Mesendoderm (in vitro differentiated cells): ENCODE data around the gene TXN2.

ENCODE experiments used
- DNase-seq: peaks from one replicate; pipeline ENCODE4 v3.0.0; 2013
- H2AK5ac ChIP-seq: 2 replicates; pipeline ENCODE4 v1.6.1; 2013; ENCODE audit warnings: low read length, inconsistent platforms
- H2BK120ac ChIP-seq: 2 replicates; pipeline ENCODE4 v1.6.1; 2013; ENCODE audit warnings: low read depth, mild to moderate bottlenecking, low read length, moderate library complexity, mixed read lengths
- H2BK15ac ChIP-seq: replicated peaks from 2 replicates; pipeline ENCODE4 v1.6.1; 2013; ENCODE audit warnings: low read depth, mild to moderate bottlenecking, moderate library complexity
- H2BK5ac ChIP-seq: 2 replicates; pipeline ENCODE4 v1.6.1; 2013; ENCODE audit warnings: low read length, inconsistent platforms
- H3K18ac ChIP-seq: 2 replicates; pipeline ENCODE4 v1.6.1; 2013; ENCODE audit warnings: mild to moderate bottlenecking, low read length, mixed read lengths
- H3K23ac ChIP-seq: one replicate; pipeline ENCODE4 v1.6.1; 2013; ENCODE audit warnings: low read length
- H3K27ac ChIP-seq: 2 replicates; pipeline ENCODE4 v1.5.1; 2013; ENCODE audit warnings: low read depth, mild to moderate bottlenecking, inconsistent platforms, low read length, moderate library complexity
- H3K27me3 ChIP-seq: 2 replicates; pipeline ENCODE4 v1.6.1; 2013; ENCODE audit warnings: low read length, control low read depth, mild to moderate bottlenecking, inconsistent platforms; ENCODE audit not compliant: insufficient read depth, poor library complexity
- H3K36me3 ChIP-seq: 2 replicates; pipeline ENCODE4 v1.6.1; 2013; ENCODE audit warnings: low read length, inconsistent platforms; ENCODE audit not compliant: control insufficient read depth, insufficient read depth
- H3K4ac ChIP-seq: one replicate; pipeline ENCODE4 v1.6.1; 2013; ENCODE audit warnings: low read depth, mild to moderate bottlenecking, low read length, moderate library complexity
- H3K4me1 ChIP-seq: 2 replicates; pipeline ENCODE4 v1.6.1; 2013; ENCODE audit warnings: low read depth, low read length, inconsistent platforms; ENCODE audit not compliant: control insufficient read depth
- H3K4me2 ChIP-seq: 2 replicates; pipeline ENCODE4 v1.6.1; 2013; ENCODE audit warnings: low read length
- H3K4me3 ChIP-seq: 2 replicates; pipeline ENCODE4 v1.5.1; 2013; ENCODE audit warnings: mild to moderate bottlenecking, low read length
- H3K56ac ChIP-seq: one replicate; pipeline ENCODE4 v1.6.1; 2013; ENCODE audit warnings: low read length
- H3K79me1 ChIP-seq: 2 replicates; pipeline ENCODE4 v1.6.1; 2013; ENCODE audit warnings: low read length, inconsistent platforms
- H3K79me2 ChIP-seq: 2 replicates; pipeline ENCODE4 v1.6.1; 2013; ENCODE audit warnings: mild to moderate bottlenecking, low read length; ENCODE audit not compliant: control insufficient read depth, insufficient read depth
- H3K9ac ChIP-seq: 2 replicates; pipeline ENCODE4 v1.6.1; 2013; ENCODE audit warnings: low read length, inconsistent platforms
- H4K5ac ChIP-seq: one replicate; pipeline ENCODE4 v1.6.1; 2013; ENCODE audit warnings: low read length
- H4K8ac ChIP-seq: one replicate; pipeline ENCODE4 v1.6.1; 2013; ENCODE audit warnings: low read depth, mild to moderate bottlenecking, control low read depth, low read length, moderate library complexity
- WGBS: extraction: QIAGEN DNeasy Blood & Tissue Kit; methylation state at CpG from one replicate; pipeline ENCODE4 v1.1.7; 2013; ENCODE audit warnings: low lambda C conversion rate, missing lambda C conversion rate; ENCODE audit not compliant: insufficient coverage; ENCODE audit errors: extremely low coverage; 5-methylcytosine and 5-hydroxymethylcytosine counted together

TXN2 gene

DNA sequence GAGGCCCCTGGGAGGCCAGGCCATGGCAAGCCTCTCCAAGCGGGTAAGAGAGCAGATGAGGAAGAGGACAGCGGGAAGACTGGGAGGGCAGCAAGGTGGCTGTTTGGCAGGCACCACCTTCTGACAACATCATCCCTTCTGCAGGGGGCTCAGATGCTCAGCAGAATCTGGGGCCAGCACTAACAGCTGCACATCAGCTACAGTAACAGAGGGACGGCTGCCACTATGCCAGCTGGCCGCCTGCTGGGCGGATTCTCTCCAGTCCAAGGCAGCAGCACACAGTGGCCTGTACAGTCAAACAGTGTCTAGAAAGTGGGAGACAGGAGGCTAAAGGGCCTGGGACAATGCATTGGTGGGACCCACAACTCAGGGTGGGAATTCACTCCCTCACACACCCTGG, 10.7 kb upstream of the TXN2 start:
- Histone ChIP-seq H2BK5ac (no peak overlapping the region), H3K79me1 (no peaks in the 10 kb centered on the region), H3K4ac (no peak overlapping the region), H3K23ac (no peak overlapping the region), H3K4me1 (no peaks in the 10 kb centered on the region), H2BK120ac (no peak overlapping the region), H4K8ac (no peak overlapping the region), H3K27me3 (no peaks in the 10 kb centered on the region), H3K56ac (no peak overlapping the region), H2BK15ac (no peak overlapping the region), H3K27ac (no peak overlapping the region), H4K5ac (no peak overlapping the region), H3K79me2 (no peaks in the 10 kb centered on the region), H3K36me3 (no peaks in the 10 kb centered on the region), H3K18ac (no peak overlapping the region), H3K4me2 (no peak overlapping the region), H3K4me3 (no peak overlapping the region), H3K9ac (no peak overlapping the region), H2AK5ac (no peak overlapping the region)
- DNase-seq = no peak
- WGBS = no CpG with 5 or more reads among the region's 5 CpGs

DNA sequence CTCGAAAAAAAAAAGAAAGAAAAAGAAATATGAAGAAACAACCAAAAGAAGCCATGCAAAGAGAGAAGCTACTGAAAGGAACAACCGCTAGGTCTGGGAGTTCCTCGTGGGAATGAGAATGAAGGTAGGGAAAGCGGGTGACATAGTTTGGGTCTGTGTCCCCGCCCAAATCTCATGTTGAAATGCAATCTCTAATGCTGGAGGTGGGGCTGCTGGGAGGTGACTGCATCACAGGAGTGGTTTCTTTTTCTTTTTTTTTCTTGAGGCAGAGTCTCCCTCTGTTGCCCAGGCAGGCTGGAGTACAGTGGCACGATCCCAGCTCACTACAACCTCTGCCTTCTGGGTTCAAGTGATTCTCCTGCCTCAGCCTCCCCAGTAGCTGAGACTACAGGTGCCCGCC, 9.7 kb upstream of the TXN2 start:
- DNase-seq = no peak
- no peak overlapping the region for H3K18ac ChIP-seq
- WGBS = no CpG with 5 or more reads among the region's 7 CpGs
- no peak overlapping the region for H4K8ac ChIP-seq
- no peak overlapping the region for H3K27ac ChIP-seq
- no peak overlapping the region for H2BK5ac ChIP-seq
- H2AK5ac ChIP-seq = no peak overlapping the region
- no peak overlapping the region for H3K4ac ChIP-seq
- no peaks in the 10 kb centered on the region for H3K36me3 ChIP-seq
- H2BK120ac ChIP-seq = no peak overlapping the region
- H3K4me2 ChIP-seq = no peak overlapping the region
- H3K79me1 ChIP-seq = no peaks in the 10 kb centered on the region
- no peak overlapping the region for H3K56ac ChIP-seq
- H3K23ac ChIP-seq = no peak overlapping the region
- H3K79me2 ChIP-seq = no peaks in the 10 kb centered on the region
- no peak overlapping the region for H4K5ac ChIP-seq
- H2BK15ac ChIP-seq = no peak overlapping the region
- H3K9ac ChIP-seq = no peak overlapping the region
- no peaks in the 10 kb centered on the region for H3K27me3 ChIP-seq
- H3K4me3 ChIP-seq = no peak overlapping the region
- no peaks in the 10 kb centered on the region for H3K4me1 ChIP-seq

DNA sequence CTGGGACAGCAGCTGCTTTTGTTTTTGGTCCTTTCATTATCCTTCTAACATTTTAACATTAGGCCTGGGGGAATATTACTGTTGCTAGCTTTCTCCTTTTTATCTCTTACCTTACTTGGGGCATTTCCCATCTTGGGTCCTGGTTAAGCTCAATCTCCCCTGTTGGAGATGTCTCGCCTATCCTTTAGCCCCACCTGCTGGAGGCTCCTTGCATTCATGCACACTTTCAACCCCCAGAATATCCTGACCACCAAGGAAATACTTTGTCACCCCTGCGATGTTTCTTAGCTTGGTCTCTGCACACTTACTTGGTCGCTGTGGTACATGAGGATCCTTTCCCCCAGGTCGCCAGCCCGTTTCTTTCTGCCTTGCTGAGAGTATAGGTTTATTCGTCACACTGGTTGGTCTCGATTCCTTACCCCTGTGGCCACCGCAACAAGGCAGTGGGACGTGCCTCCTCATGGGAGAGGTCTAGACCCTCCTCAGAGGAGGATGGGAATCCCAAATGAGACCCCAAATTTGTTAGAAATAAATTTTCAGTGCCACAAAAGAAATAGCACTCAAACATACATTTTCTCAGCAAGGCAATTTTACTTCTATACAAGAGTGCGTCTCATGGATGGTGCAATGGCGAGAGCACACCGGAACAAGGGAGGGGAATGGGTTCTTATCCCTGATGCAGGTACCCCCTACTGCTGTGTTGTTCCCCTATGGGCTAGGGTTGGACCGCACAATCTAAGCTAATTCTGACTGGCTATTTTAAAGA, 5.4 kb upstream of the TXN2 start:
- H2BK15ac ChIP-seq = no peak overlapping the region
- no peak overlapping the region for H2BK120ac ChIP-seq
- H3K4ac ChIP-seq = no peak overlapping the region
- H2AK5ac ChIP-seq = no peak overlapping the region
- WGBS = no CpG with 5 or more reads among the region's 13 CpGs
- H3K79me1 ChIP-seq = no peaks in the 10 kb centered on the region
- no peak overlapping the region for H3K27ac ChIP-seq
- H3K79me2 ChIP-seq = no peaks in the 10 kb centered on the region
- H3K23ac ChIP-seq = no peak overlapping the region
- H3K9ac ChIP-seq = no peak overlapping the region
- no peak overlapping the region for H3K18ac ChIP-seq
- H4K8ac ChIP-seq = no peak overlapping the region
- H3K56ac ChIP-seq = no peak overlapping the region
- H3K36me3 ChIP-seq = no peaks in the 10 kb centered on the region
- H3K4me1 ChIP-seq = no peaks in the 10 kb centered on the region
- H2BK5ac ChIP-seq = no peak overlapping the region
- no peak overlapping the region for H3K4me3 ChIP-seq
- no peaks in the 10 kb centered on the region for H3K27me3 ChIP-seq
- DNase-seq = peak; percentile 73
- no peak overlapping the region for H3K4me2 ChIP-seq
- H4K5ac ChIP-seq = no peak overlapping the region

DNA sequence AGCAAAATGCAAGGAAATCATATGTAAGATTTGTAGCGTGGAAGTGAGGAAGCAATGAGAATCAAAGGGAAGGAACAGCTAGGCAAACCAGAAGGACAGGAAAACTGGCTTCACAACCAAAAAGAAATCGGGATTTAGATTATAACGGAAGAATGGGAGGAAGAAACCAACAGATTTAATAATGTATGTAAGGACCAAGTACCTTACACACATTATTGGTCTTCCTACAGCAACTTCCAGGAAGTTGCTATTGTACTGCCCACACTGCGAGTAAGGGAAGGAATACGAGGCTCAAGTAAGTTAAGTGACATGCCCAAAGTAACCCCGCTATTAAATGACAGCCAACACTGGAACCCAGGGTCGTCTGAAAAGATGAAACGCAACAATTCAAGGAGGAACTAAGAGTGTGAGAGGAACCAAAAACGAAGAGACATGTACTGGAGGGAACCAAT, 473 bp downstream of the TXN2 start:
- peaks cover under 1% of the 10 kb centered on the region for H3K36me3 ChIP-seq
- no peak overlapping the region for H2BK120ac ChIP-seq
- H2BK15ac ChIP-seq = no peak overlapping the region
- no peak overlapping the region for H3K4ac ChIP-seq
- no peak for DNase-seq
- H3K9ac ChIP-seq = peak overlapping the region; percentile 69
- peak overlapping the region; percentile 41 for H4K5ac ChIP-seq
- H3K27ac ChIP-seq = peak overlapping the region; percentile 47
- WGBS = no CpG with 5 or more reads among the region's 9 CpGs
- H3K23ac ChIP-seq = no peak overlapping the region
- peaks cover 3% of the 10 kb centered on the region for H3K4me1 ChIP-seq
- peak overlapping the region; percentile 43 for H3K4me3 ChIP-seq
- H3K4me2 ChIP-seq = peak overlapping the region; percentile 68
- peak overlapping the region; percentile 35 for H2AK5ac ChIP-seq
- no peaks in the 10 kb centered on the region for H3K79me2 ChIP-seq
- H3K56ac ChIP-seq = peak overlapping the region; percentile 87
- H4K8ac ChIP-seq = peak overlapping the region; percentile 83
- no peak overlapping the region for H2BK5ac ChIP-seq
- H3K79me1 ChIP-seq = peaks cover 4% of the 10 kb centered on the region
- peak overlapping the region; percentile 63 for H3K18ac ChIP-seq
- H3K27me3 ChIP-seq = no peaks in the 10 kb centered on the region

DNA sequence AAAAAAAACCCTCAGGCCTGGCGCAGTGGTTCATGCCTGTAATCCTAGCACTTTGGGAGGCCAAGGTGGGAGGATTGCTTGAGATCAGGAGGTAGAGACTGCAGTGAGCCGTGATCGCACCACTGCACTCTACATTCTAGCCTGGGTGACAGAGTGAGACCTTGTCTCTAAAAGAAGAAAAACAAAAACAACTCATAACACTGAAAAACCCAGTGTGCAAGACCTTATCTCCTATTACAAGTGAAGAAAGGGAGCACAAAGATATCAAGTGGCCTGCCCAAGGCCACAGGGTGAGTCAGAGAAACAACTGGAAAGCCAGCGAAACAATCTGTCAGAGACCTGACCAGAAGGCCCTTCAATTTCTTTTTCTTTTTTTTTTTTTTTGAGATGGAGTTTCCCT, 2.5 kb downstream of the TXN2 start:
- no peak overlapping the region for H2AK5ac ChIP-seq
- H3K79me2 ChIP-seq = no peaks in the 10 kb centered on the region
- no peak overlapping the region for H3K23ac ChIP-seq
- WGBS = no CpG with 5 or more reads among the region's 4 CpGs
- H3K18ac ChIP-seq = no peak overlapping the region
- no peak overlapping the region for H3K27ac ChIP-seq
- H3K9ac ChIP-seq = no peak overlapping the region
- H3K4me1 ChIP-seq = peaks cover 3% of the 10 kb centered on the region
- H3K56ac ChIP-seq = no peak overlapping the region
- no peak overlapping the region for H3K4me3 ChIP-seq
- H3K4ac ChIP-seq = no peak overlapping the region
- no peak overlapping the region for H3K4me2 ChIP-seq
- no peak overlapping the region for H2BK120ac ChIP-seq
- no peak overlapping the region for H4K8ac ChIP-seq
- peaks cover 4% of the 10 kb centered on the region for H3K36me3 ChIP-seq
- DNase-seq = no peak
- H2BK15ac ChIP-seq = no peak overlapping the region
- peaks cover 4% of the 10 kb centered on the region for H3K79me1 ChIP-seq
- H2BK5ac ChIP-seq = no peak overlapping the region
- H4K5ac ChIP-seq = no peak overlapping the region
- no peaks in the 10 kb centered on the region for H3K27me3 ChIP-seq

DNA sequence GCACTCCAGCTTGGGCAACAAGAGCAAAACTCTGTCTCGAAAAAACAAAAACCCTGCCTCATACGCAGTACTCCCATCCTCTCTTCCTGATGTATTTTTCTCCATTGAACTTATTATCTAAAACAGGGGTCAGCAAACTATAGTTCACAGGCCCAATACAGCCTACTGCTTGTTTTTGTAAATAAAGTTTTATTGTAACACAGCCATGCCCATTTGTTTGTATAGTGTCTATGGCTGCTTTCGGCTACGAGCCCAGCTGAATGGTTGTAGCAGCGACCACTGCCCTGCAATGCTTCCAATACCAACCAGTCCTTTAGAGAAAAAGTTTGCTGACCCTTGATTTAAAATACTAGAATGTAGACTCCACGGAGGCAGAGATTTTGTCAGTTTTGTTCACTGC, 6.1 kb downstream of the TXN2 start:
- Histone ChIP-seq H3K36me3 (peaks cover 4% of the 10 kb centered on the region), H2AK5ac (no peak overlapping the region), H2BK5ac (no peak overlapping the region), H3K23ac (no peak overlapping the region), H3K4me2 (no peak overlapping the region), H3K79me2 (no peaks in the 10 kb centered on the region), H3K79me1 (no peaks in the 10 kb centered on the region), H3K56ac (no peak overlapping the region), H4K5ac (no peak overlapping the region), H3K27me3 (no peaks in the 10 kb centered on the region), H3K4ac (no peak overlapping the region), H3K4me1 (no peaks in the 10 kb centered on the region), H3K9ac (no peak overlapping the region), H3K27ac (no peak overlapping the region), H3K4me3 (no peak overlapping the region), H2BK120ac (no peak overlapping the region), H4K8ac (no peak overlapping the region), H2BK15ac (no peak overlapping the region), H3K18ac (no peak overlapping the region)
- DNase-seq = no peak
- no CpG with 5 or more reads among the region's 6 CpGs for WGBS
